Left lobe of liver (tissue), 2 donors: ENCODE results near the gene RSL1D1. TPM values are rescaled to one million over a fixed set of nuclear protein-coding genes. Genes with fewer than 3 reads are reported as not detected.
"Not testable (repeated sequence)": the region's sequence is repeated elsewhere in the genome, so short reads cannot be mapped to it uniquely, and the experiment has no call there.

ENCODE experiments used
- ATAC-seq: fragments of 200-7000 bp; cut with Tn5 transposase; one replicate; pipeline ENCODE4 v1.9.1; 2020; ENCODE audit warnings: mild to moderate bottlenecking, moderate library complexity
- DNase-seq: peaks from one replicate; pipeline ENCODE4 v3.0.0-alpha.2; 2020; ENCODE audit warnings: low spot score
- total RNA-seq: library from RNA; stranded (reverse); gene quantifications from one replicate; pipeline ENCODE4 v1.2.1, GENCODE V29; 2021
- donor health status: DM: no; HTN: no; CAD: no; lungs with moderate emphysema.
- donor health status: DM: no; HTN: yes; CAD: no.

RSL1D1 gene
- total RNA-seq, 1 donor from 2014 or later = 43.0 TPM

DNA sequence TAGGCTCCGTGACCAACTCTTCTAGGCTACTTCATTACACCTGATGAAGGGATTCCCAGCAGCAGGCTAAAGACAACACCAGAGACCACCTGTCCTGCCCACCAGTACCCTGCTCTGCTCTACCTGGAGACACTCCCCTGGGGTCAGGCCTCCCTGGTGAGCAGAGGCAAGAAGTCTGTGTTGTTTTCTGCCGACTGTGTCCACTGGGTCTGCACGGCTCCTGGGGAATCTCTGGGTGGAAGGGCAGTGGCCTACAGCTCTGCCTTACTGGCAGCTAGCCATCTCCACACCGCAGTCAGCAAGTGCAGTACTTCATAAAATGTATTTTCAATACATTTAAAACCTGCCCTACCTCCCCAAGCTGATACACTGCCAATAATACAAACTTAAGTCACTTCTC lies 6.8 kb downstream of the RSL1D1 start:
- no peak for ATAC-seq

DNA sequence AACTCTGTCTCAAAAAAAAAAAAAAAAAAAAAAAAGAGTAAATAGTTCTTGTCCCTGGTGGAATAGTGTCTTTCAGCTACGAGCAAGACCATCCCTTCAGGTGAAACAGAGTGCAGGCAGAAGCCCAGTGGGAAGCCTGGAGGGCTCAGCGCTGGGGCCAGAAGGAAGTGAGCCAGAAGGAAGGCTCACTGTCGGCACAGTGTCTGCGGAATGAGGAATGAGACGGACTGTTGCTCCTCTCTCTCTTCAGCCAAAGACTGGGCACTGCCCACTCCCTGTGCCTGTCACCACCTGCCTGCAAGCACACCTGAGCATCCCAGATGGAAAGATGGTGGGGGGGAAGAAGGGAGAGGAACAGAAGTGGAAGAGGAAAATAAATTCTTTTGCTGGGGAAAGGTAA lies 7.5 kb downstream of the RSL1D1 start:
- DNase-seq (peak; percentile 40), ATAC-seq (no peak)

More for the DNA sequence above, 6.8 kb downstream of the RSL1D1 start:
- DNase-seq = peak; percentile 18

DNA sequence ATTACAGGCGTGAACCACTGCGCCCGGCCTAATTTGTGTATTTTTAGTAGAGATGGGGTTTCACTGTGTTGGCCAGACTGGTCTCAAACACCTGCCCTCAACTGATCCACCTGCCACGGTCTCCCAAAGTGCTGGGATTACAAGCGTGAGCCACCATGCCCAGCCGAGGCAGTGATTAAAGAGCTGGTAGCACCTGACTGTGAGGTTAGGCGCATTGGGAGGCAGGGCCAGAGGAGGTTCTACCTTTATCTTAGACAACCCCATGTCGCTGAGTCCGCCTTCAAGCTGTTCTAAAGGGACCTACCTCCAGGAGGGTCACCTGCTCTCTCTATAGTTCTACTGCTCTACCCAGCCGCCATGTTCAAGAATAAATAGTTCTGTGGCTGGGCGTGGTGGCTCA lies 8.1 kb downstream of the RSL1D1 start:
- no peak for ATAC-seq
- peak; percentile 31 for DNase-seq

DNA sequence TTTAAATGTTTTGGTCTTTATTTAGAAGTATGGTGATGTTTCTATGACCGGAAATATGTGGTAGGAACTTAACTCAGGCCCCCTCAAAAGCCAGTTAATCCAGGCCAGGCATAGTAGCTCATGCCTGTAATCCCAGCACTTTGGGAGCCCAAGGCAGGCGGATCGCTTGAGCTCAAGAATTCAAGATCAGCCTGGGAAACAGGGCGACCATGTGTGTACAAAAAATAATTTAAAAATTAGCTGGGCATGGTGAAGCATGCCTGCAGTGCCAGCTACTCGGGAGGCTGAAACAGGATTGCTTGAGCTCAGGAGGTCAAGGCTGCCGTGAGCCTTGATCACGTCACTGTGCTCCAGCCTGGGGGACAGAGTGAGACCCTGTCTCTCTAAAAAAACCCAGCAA lies 10.3 kb downstream of the RSL1D1 start:
- no peak for ATAC-seq

DNA sequence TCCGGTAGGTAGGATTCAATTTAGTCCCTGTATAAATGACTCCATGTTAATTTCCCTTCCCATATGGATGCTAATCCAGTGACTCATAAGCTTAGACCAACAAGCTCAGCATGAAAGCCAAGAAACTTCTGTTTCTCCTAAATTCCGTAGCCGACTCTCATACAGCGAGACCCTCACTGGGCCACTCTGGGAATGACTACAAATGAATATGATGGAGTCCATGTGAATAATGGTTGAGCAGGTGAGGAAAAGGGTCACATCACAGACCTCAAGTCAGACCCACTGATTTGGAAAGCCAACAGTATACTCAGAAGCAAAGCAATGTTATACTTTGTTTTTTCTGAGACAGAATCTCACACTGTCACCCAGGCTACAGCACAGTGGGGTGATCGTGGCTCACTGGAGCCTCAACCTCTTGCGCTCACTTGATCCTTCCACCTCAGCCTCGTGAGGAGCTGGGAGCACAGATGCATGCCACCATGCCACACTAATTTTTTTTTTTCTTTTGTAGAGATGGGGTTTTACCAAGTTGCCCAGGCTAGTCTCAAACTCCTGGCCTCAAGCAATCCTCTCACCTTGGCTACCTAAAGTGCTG lies 14.6 kb downstream of the RSL1D1 start:
- ATAC-seq = no peak
- no peak for DNase-seq

More for the DNA sequence above, 10.3 kb downstream of the RSL1D1 start:
- peak; percentile 6 for DNase-seq

DNA sequence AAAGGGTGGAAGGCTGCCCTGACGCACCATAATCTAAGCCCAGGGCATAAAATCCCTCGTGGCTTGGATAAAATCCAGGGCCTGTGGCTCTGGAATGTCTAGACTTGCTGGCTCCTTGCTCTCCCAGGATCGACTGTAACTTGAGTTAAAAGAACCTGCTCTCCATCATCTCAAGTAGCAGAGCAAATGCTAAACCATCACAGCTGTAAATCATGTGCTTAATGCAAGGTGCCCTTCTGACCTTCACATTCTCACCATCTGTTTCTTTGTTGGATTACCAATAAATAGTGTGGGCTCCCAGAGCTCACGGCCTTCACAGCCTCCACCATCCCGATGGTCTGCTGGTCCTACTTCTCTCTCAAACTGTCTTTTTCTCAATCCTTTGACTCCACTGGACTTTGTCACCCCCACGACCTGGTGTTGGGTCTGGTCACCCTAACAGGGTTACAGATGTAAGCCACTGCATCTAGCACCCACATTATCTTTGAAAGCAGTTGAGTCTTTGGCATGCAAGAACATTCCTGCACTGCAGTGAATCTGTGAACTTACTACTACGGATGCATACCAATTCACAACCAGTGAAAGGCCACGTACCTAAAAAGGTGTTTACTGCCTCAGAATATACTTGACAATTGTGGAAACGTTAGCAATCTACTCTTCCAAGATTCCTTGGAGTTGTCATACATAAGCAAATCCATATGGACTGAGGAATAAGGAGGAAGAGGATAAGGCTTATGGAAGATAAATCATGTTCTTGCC lies 15.3 kb downstream of the RSL1D1 start:
- DNase-seq = no peak
- no peak for ATAC-seq

DNA sequence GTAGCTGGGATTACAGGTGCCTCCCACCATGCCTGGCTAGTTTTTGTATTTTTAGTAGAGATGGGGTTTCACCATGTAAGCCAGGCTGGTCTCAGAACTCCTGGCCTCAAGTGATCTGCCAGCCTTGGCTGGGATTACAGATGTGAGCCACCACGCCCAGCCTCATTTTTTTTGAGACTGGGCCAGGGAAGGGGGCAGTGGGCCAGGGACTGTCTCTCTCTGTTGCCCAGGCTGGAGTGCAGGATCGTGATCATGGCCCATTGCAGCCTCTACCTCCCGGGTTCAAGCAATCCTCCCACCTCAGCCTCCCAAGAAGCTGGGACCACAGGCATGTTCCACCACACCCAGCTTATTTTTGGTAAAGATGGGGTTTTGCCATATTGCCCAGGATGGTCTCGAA lies 16.0 kb downstream of the RSL1D1 start:
- peak; percentile 33 for ATAC-seq
- no peak for DNase-seq

DNA sequence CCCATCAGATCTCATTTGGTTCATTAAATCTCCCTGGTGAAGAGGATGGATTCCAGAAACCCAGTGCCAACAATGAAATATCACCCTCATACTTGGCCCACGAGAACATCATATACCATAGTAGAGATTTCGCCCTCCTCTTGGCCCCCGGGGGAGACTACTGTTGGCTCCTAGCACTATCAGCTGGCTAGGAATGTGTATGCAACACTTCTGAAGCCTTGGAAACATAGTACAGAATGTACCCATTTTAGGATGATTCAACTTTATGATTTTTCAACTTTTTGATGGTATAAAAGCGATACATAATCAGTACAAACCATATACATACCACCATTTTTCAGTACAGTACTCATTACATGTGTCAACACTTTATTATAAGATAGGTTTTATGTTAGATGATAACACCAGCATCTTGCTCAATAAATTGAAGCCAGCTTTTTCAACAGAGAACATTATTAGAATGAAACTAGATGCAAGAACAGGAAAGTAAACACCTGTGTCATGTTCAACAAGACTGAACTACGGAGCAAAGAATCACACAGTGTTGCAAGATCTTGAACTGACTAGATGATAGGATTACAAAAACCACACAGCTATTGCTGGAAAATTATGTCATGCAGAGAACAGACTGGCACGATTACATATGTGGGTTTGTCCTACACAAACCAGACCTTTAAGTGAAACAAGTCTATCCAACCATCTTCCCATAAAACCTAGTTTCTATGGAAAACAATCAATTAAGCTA lies 17.2 kb downstream of the RSL1D1 start:
- DNase-seq (no peak), ATAC-seq (peak; percentile 86)

DNA sequence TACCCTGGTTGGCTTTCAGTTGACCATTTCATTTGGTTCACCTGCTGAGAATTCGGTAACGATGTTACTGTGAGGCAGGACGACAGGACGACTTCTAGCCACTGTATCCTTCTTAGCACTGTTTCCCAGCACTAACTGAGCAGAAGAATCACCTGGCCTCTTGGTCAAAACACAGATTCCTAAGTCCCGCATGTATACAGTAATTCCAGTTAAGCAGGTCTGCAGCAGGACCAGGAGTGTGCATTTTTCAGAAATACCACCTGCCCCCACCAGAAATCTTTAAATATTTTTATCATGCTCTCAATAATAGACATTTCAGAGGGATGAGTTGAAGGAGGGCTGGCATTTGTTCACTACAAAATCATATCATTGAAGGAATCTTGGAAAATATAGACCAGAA lies 22.6 kb downstream of the RSL1D1 start:
- no peak for DNase-seq
- ATAC-seq = no peak

DNA sequence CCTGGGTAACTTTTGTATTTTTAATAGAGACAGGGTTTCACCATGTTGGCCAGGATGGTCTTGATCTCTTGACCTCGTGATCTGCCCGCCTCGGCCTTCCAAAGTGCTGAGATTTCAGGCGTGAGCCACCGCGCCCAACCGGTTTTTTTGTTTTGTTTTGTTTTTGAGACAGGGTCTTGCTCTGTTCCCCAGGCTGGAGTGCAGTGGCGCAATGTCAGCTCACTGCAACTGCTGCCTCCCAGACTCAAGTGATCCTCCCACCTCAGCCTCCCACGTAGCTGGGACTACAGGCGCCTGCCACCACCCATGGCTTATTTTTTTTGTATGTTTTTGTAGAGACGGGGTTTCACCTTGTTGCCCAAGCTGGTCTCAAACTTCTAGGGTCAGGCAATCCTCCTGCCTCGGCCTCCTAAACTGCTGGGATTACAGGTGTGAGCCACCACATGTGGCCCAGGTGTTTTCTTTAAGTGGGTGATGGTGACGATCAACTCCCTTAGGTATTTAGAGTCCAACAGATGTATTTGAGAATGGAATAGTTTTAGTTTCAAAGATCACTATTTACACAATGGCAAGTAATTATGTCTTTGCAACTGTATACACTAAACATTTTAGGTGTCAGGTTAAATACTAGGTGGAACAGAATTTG lies 25.7 kb downstream of the RSL1D1 start:
- ATAC-seq, DNase-seq: not testable (repeated sequence)

DNA sequence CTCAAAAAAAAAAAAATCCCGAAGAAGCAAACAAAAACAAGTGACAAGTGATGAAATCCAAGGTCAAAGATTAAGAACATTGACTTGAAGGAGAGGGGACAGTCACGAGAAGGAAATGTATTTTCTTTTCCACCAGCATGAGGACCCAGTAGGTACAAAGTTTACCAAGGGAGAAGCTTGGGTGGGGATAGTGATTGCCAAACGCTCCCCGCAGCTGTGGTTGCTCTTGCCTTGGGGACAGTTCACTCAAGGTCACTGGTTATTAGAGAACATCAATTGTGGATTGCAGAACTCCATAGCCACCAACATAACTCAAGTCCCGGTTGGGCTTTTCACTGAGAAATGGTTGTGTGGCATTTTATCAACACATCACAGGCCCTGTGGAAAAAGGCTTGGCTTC lies 27.0 kb downstream of the RSL1D1 start:
- ATAC-seq (peak; percentile 84), DNase-seq (no peak)

DNA sequence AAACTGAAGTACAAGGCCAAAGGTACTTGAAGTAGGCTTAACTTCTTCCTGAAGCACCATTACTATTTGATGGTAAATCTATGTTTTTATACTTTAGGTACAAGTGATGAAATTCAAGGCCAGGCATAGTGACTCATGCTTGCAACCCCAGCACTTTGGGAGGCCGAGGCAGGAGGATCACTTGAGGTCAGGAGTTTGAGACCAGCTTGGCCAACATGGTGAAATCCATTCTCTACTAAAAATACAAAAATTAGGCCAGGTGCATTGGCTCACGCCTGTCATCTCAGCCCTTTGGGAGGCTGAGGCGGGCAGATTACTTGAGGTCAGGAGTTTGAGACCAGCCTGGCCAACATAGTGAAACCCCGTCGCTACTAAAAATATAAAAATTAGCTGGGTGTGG lies 27.7 kb downstream of the RSL1D1 start:
- not testable (repeated sequence) for ATAC-seq, DNase-seq

DNA sequence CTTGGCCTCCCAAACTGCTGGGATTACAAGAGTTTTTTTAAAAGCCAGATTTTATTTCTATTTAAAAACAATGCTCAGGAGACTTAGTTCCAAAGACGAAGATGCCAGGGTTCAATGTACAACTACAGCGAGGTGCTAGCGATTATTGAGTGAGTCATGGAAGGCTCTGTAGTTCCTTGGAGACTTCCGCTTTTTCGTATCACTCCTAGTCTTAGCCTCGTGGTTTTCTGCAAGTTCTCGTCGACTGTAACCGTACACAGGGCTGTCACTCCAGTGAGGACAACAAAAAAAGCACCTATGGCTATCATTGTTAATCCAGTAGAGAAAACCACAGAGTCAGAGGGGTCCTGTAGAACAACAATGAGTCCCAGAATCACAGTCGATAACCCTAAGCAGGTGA lies 31.5 kb downstream of the RSL1D1 start:
- DNase-seq (no peak), ATAC-seq (no peak)

DNA sequence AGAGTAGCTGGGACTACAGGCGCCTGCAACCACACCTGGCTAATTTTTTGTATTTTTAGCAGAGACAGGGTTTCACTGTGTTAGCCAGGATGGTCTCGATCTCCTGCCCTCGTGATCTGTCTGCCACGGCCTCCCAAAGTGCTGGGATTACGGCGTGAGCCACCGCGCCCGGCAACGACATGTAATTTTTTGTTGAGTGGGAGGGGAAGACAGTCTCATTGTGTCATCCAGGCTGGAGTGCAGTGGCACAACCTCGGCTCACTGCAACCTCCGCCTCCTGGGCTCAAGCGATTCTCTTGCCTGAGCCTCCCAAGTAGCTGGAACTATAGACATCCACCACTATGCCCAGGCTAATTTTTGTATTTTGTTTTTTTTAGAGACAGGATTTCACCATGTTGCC lies 32.4 kb downstream of the RSL1D1 start:
- DNase-seq, ATAC-seq: not testable (repeated sequence)

DNA sequence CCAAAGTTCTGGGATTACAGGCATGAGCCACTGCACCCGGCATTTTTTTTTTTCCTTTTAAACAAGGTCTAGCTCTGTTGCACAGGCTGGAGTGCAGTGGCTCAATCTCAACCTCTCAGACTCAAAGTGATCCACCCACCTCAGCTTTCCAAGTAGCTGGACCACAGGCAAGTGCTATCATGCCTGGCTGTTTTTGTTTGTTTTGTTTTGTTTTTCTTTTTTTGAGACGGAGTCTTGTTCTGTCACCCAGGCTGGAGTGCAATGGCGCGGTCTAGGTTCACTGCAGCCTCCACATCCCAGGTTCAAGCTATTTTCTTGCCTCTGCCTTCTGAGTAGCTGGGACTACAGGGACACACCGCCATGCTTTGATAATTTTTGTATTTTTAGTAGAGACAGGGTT lies 35.2 kb downstream of the RSL1D1 start:
- DNase-seq (no peak), ATAC-seq (no peak)

DNA sequence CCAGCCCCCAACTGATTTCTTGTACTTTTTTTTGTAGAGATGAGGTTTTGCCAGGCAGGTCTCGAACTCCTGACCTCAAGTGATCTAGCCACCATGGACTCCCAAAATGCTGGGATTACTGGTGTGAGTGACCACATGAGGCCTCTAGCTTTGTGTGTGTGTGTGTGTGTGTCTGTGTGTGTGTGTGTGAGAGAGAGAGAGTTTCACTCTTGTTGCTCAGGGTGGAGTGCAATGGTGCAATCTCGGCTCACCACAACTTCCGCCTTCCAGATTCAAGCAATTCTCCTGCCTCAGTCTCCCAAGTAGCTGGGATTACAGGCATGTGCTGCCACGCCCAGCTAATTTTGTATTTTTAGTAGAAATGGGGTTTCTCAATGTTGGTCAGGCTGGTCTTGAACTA lies 36.5 kb downstream of the RSL1D1 start:
- not testable (repeated sequence) for ATAC-seq, DNase-seq

DNA sequence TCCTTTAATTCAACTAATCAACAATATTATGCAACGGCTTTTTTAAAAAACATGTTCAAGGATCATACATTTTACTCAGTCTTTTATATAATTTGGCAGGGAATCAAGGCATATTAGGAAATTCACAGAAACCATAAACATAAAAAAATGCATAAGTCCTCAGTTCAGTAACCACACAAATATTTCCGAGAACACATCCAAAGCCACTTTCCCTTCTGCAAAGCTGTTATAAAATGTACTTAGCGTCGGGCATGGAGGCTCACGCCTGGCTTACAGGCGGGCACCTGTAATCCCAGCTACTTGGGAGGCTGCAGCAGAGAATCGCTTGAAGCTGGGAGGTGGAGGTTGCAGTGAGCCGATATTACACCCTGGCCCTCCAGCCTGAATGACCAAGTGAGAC lies 44.6 kb downstream of the RSL1D1 start:
- DNase-seq (no peak), ATAC-seq (no peak)

DNA sequence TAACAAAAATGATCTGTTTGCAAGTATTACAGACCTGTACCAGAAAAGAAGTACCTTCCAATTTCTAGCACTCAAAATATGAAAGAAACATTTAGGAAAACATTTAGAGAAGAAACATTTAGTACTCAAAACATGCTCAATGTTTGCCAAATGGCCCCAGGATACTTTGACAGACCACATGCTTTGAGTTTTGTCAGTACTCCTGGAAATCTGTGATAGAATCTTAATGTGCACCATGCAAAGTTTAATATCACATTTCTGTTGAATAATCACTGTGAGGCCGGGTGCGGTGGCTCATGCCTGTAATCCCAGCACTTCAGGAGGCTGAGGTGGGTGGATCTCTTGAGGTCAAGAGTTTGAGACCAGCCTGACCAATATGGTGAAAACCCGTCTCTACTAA lies 45.8 kb downstream of the RSL1D1 start:
- DNase-seq (no peak), ATAC-seq (no peak)

DNA sequence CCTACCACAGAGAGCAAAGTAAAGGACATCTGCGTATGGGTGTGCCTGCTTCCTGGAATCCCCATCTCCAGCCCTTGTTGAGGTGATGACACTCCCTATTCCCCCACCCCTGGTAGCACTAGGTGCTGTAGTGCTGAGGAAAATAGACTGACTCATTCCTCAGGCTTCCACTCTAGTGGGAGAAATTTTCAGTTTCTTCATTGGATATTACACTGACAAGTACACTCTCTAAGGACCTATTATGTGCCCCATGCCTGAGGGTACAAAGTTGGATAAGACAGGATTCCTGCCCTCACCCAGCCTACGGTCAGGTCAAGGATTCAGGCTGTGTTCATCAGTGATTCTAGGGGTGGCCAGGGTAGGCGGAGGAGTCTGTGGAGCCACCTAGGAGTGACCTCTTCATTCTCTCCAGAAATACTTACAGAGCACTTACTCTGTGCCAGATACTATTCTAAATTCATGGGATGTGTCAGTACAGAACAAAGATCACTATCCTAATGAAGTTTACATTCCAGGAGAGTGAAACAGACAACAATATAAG lies 49.8 kb downstream of the RSL1D1 start:
- DNase-seq = no peak
- ATAC-seq = no peak

DNA sequence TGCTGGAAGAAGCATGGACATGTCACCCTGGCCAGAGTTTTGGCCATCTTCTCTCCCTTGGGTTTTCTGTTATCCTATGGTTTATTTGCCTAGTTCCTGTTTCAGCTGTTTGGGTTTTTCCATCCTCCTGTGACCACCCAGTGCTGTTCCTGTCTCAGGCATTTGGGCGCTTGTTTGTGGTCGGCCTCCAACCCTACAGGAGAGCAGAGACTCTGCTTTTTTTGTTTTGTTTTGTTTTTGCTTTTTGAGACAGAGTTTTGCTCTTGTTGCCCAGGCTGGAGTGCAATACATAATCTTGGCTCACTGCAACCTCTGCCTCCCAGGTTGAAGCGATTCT lies 51.0 kb downstream of the RSL1D1 start:
- no peak for DNase-seq
- ATAC-seq = no peak
